Neuronal stem cell (in vitro differentiated cells): ENCODE measurements around the gene FYN.

Experiments used
- DNase-seq: peaks from one replicate; pipeline ENCODE4 v3.0.0-alpha.2; 2013; ENCODE audit warnings: low spot score
- H2AFZ ChIP-seq: one replicate; pipeline ENCODE4 v1.6.1; 2013; ENCODE audit warnings: mild to moderate bottlenecking, low read length, inconsistent platforms
- H2AK5ac ChIP-seq: 2 replicates; pipeline ENCODE4 v1.6.1; 2013; ENCODE audit warnings: low read depth, mild to moderate bottlenecking, inconsistent platforms, low read length, moderate library complexity, mixed read lengths
- H2BK120ac ChIP-seq: 2 replicates; pipeline ENCODE4 v1.6.1; 2013; ENCODE audit warnings: low read depth, mild to moderate bottlenecking, inconsistent platforms, low read length, moderate library complexity, mixed read lengths
- H2BK12ac ChIP-seq: one replicate; pipeline ENCODE4 v1.6.1; 2013; ENCODE audit warnings: low read length, inconsistent platforms
- H2BK15ac ChIP-seq: 2 replicates; pipeline ENCODE4 v1.6.1; 2013; ENCODE audit warnings: mild to moderate bottlenecking, low read length, inconsistent platforms, mixed read lengths
- H2BK5ac ChIP-seq: one replicate; pipeline ENCODE4 v1.6.1; 2013; ENCODE audit warnings: inconsistent platforms, mild to moderate bottlenecking, low read length, moderate library complexity
- H3K14ac ChIP-seq: one replicate; pipeline ENCODE4 v1.6.1; 2013; ENCODE audit warnings: low read length, inconsistent platforms
- H3K18ac ChIP-seq: 2 replicates; pipeline ENCODE4 v1.6.1; 2013; ENCODE audit warnings: low read length, inconsistent platforms
- H3K23ac ChIP-seq: 2 replicates; pipeline ENCODE4 v1.6.1; 2013; ENCODE audit warnings: low read depth, mild to moderate bottlenecking, mixed read lengths, low read length, inconsistent platforms; ENCODE audit not compliant: poor library complexity
- H3K27ac ChIP-seq: replicated peaks from 3 replicates; pipeline ENCODE4 v1.5.1; 2013; ENCODE audit warnings: low read length, inconsistent platforms
- H3K27me3 ChIP-seq, 3 experiments: 2 replicates each; pipeline ENCODE4 v1.6.1; 2013; ENCODE audit warnings: low read length in 3 of 3, mild to moderate bottlenecking in 2 of 3, inconsistent platforms in 1 of 3, low read depth in 1 of 3, mixed read lengths in 1 of 3, moderate library complexity in 1 of 3; ENCODE audit not compliant: control insufficient read depth in 3 of 3, insufficient read depth in 3 of 3
- H3K36me3 ChIP-seq, 2 donors: replicated peaks in 1 of 2; 2 replicates each; pipeline ENCODE4 v1.6.1; 2013; ENCODE audit warnings: low read length in 2 of 2; ENCODE audit not compliant: control insufficient read depth in 2 of 2, insufficient read depth in 2 of 2
- H3K4ac ChIP-seq: 2 replicates; pipeline ENCODE4 v1.6.1; 2013; ENCODE audit warnings: inconsistent platforms, mild to moderate bottlenecking, low read length, moderate library complexity
- H3K4me1 ChIP-seq, 2 donors: 1 replicate in 1 of 2; 2 replicates in 1 of 2; pipeline ENCODE4 v1.6.1; 2013; ENCODE audit warnings: low read length in 2 of 2, low read depth in 1 of 2; ENCODE audit not compliant: control insufficient read depth in 2 of 2, insufficient read depth in 1 of 2
- H3K4me2 ChIP-seq: one replicate; pipeline ENCODE4 v1.6.1; 2013; ENCODE audit warnings: mild to moderate bottlenecking, low read length, inconsistent platforms; ENCODE audit not compliant: insufficient read depth, poor library complexity, severe bottlenecking
- H3K4me3 ChIP-seq, 2 donors: 2 replicates each; pipeline ENCODE4 v1.5.1; 2013; ENCODE audit warnings: low read length in 2 of 2, mild to moderate bottlenecking in 2 of 2, inconsistent platforms in 1 of 2, moderate library complexity in 1 of 2
- H3K79me1 ChIP-seq: one replicate; pipeline ENCODE4 v1.6.1; 2013; ENCODE audit warnings: low read depth, mild to moderate bottlenecking, inconsistent platforms, low read length, moderate library complexity
- H3K9ac ChIP-seq: one replicate; pipeline ENCODE4 v1.6.1; 2013; ENCODE audit warnings: mild to moderate bottlenecking, low read depth, low read length, inconsistent platforms; ENCODE audit not compliant: poor library complexity
- H3K9me3 ChIP-seq, 2 donors: replicated peaks in 1 of 2; 2 replicates each; pipeline versions ENCODE3 to v1.6.1; 2013; ENCODE audit warnings: low read length in 2 of 2, mild to moderate bottlenecking in 2 of 2, inconsistent platforms in 1 of 2, low read depth in 1 of 2, mixed read lengths in 1 of 2, moderate library complexity in 1 of 2; ENCODE audit not compliant: control insufficient read depth in 2 of 2, insufficient read depth in 1 of 2
- H4K8ac ChIP-seq: one replicate; pipeline ENCODE4 v1.6.1; 2013; ENCODE audit warnings: low read depth, mild to moderate bottlenecking, inconsistent platforms, low read length, moderate library complexity
- H4K91ac ChIP-seq: one replicate; pipeline ENCODE4 v1.6.1; 2013; ENCODE audit warnings: low read length, low read depth, mild to moderate bottlenecking, inconsistent platforms; ENCODE audit not compliant: poor library complexity
- WGBS, 2 donors: extraction: QIAGEN DNeasy Blood & Tissue Kit; methylation state at CpG; one replicate each; pipeline ENCODE4 v1.1.7; 2013; ENCODE audit warnings: missing lambda C conversion rate in 2 of 2, mixed read lengths in 1 of 2; ENCODE audit not compliant: insufficient read length in 2 of 2, insufficient replicate concordance in 1 of 2; ENCODE audit errors: extremely low coverage in 2 of 2; 5-methylcytosine and 5-hydroxymethylcytosine counted together

Gene FYN

GRCh38 chr6:111803804-111804203 is 69.4 kb downstream of the FYN start:
- H3K4me2 ChIP-seq, result no peak overlapping the region
- H3K4ac ChIP-seq, result no peak overlapping the region
- peaks cover 0 to 99% of the 10 kb centered on the region in 2 donors for H3K36me3 ChIP-seq
- H3K27me3 ChIP-seq, result no peaks in the 10 kb centered on the region
- H3K27ac ChIP-seq, result no peak overlapping the region
- H3K9me3 ChIP-seq, result no peaks in the 10 kb centered on the region
- no peak overlapping the region for H3K14ac ChIP-seq
- no peak overlapping the region for H2AK5ac ChIP-seq
- no peak overlapping the region for H2BK15ac ChIP-seq
- H3K18ac ChIP-seq, result no peak overlapping the region
- no peak overlapping the region for H2BK5ac ChIP-seq
- no CpG with 5 or more reads among the region's 5 CpGs for WGBS, 2 donors
- H4K8ac ChIP-seq, result no peak overlapping the region
- H3K79me1 ChIP-seq, result peaks cover 3% of the 10 kb centered on the region
- peaks cover 15 to 28% of the 10 kb centered on the region in 2 donors for H3K4me1 ChIP-seq
- DNase-seq, result no peak
- no peak overlapping the region for H2BK120ac ChIP-seq
- H2BK12ac ChIP-seq, result no peak overlapping the region
- H2AFZ ChIP-seq, result no peak overlapping the region
- no peak overlapping the region for H4K91ac ChIP-seq
- no peak overlapping the region for H3K23ac ChIP-seq
- no peak overlapping the region for H3K4me3 ChIP-seq
- H3K9ac ChIP-seq, result no peak overlapping the region

GRCh38 chr6:111803371-111803770 is 69.9 kb downstream of the FYN start:
- H3K23ac ChIP-seq, result no peak overlapping the region
- H3K4me1 ChIP-seq, result peaks cover 15 to 29% of the 10 kb centered on the region in 2 donors
- H2BK15ac ChIP-seq, result no peak overlapping the region
- H2AFZ ChIP-seq, result no peak overlapping the region
- H2BK12ac ChIP-seq, result no peak overlapping the region
- H3K36me3 ChIP-seq, result peaks cover 0 to 98% of the 10 kb centered on the region in 2 donors
- H4K91ac ChIP-seq, result no peak overlapping the region
- no peak overlapping the region for H3K4ac ChIP-seq
- H4K8ac ChIP-seq, result no peak overlapping the region
- H2BK5ac ChIP-seq, result no peak overlapping the region
- H3K4me3 ChIP-seq, result no peak overlapping the region
- H3K9ac ChIP-seq, result no peak overlapping the region
- no peak overlapping the region for H2AK5ac ChIP-seq
- WGBS, 2 donors, result no CpG with 5 or more reads among the region's 1 CpG
- no peak overlapping the region for H3K18ac ChIP-seq
- no peaks in the 10 kb centered on the region for H3K9me3 ChIP-seq
- peaks cover 3% of the 10 kb centered on the region for H3K79me1 ChIP-seq
- no peak overlapping the region for H3K27ac ChIP-seq
- no peak overlapping the region for H2BK120ac ChIP-seq
- H3K4me2 ChIP-seq, result no peak overlapping the region
- no peak overlapping the region for H3K14ac ChIP-seq
- DNase-seq, result no peak
- H3K27me3 ChIP-seq, result no peaks in the 10 kb centered on the region

DNA sequence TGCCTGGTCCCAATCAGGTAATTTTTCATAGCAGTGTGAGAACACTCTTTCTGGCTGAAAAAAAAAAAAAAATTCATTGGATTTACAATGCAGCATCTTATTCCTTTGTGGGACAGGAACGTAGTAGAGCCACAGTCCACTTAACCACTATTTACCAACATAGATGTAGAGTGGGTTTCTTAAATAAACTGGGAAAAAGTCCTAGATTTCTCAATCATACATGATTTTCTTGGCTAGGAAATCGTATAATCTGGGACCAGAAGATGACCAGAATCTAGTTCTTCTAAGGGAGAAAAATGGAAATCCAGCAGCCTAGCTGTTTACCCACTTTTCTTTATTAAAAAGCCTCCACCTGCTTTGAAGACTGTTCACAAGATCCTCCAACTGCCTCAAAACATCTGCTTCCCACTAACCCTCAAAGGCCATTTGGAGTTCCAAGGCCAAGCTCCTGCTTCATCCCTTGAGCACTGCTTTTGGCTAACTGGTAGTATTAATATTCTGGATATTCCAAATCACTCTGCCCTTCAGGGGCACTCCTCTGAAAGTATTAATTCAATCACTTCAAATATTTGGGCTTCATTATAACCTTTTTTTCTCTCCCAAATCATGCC is 70.4 kb downstream of the FYN start:
- Histone ChIP-seq H2BK12ac (no peak overlapping the region), H2BK5ac (no peak overlapping the region), H3K9me3 (no peaks in the 10 kb centered on the region), H3K4me1 (peaks cover 15 to 25% of the 10 kb centered on the region in 2 donors), H2BK15ac (no peak overlapping the region), H3K4me3 (no peak overlapping the region), H4K91ac (no peak overlapping the region), H3K27me3 (no peaks in the 10 kb centered on the region), H3K18ac (no peak overlapping the region), H3K36me3 (peaks cover 0 to 98% of the 10 kb centered on the region in 2 donors), H2AK5ac (no peak overlapping the region), H3K4me2 (no peak overlapping the region), H3K79me1 (peaks cover 3% of the 10 kb centered on the region), H3K14ac (no peak overlapping the region), H3K27ac (no peak overlapping the region), H4K8ac (no peak overlapping the region), H2BK120ac (no peak overlapping the region), H3K4ac (no peak overlapping the region), H3K9ac (no peak overlapping the region), H2AFZ (no peak overlapping the region), H3K23ac (no peak overlapping the region)
- DNase-seq, result no peak
- no CpG with 5 or more reads among the region's 2 CpGs for WGBS, 2 donors

DNA sequence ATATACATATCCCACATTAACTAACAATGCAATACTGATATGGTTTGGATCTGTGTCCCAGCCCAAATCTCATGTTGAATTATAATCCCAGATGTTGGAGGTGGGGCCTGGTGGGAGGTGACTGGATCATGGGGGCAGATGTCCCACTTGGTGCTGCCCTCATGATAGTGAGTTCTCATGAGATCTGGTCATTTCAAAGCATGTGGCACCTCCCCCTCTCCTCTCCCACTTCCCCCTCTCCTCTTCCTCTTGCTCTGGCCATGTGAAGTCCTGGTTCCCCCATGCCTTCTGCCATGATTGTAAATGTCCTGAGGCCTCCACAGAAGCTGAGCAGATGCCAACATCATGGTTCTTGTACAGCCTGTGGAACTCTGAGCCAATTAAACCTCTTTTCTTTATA is 71.2 kb downstream of the FYN start:
- H3K23ac ChIP-seq, result no peak overlapping the region
- H2BK15ac ChIP-seq, result no peak overlapping the region
- H3K4me3 ChIP-seq, result no peak overlapping the region
- H3K27ac ChIP-seq, result no peak overlapping the region
- peaks cover 15 to 25% of the 10 kb centered on the region in 2 donors for H3K4me1 ChIP-seq
- H3K14ac ChIP-seq, result no peak overlapping the region
- no peak overlapping the region for H2AK5ac ChIP-seq
- no peak overlapping the region for H3K4ac ChIP-seq
- H3K36me3 ChIP-seq, result peaks cover 0 to 92% of the 10 kb centered on the region in 2 donors
- H2BK120ac ChIP-seq, result no peak overlapping the region
- no peaks in the 10 kb centered on the region for H3K9me3 ChIP-seq
- no peak overlapping the region for H4K91ac ChIP-seq
- H4K8ac ChIP-seq, result no peak overlapping the region
- H2BK12ac ChIP-seq, result no peak overlapping the region
- H3K9ac ChIP-seq, result no peak overlapping the region
- no peaks in the 10 kb centered on the region for H3K27me3 ChIP-seq
- H2BK5ac ChIP-seq, result no peak overlapping the region
- H2AFZ ChIP-seq, result no peak overlapping the region
- no peak overlapping the region for H3K18ac ChIP-seq
- DNase-seq, result no peak
- H3K4me2 ChIP-seq, result no peak overlapping the region
- H3K79me1 ChIP-seq, result peaks cover 3% of the 10 kb centered on the region
